Thyroid gland (tissue), 4 donors: Measurements from ENCODE around the gene COL13A1. TPM values are rescaled to one million over a fixed set of nuclear protein-coding genes. Genes with fewer than 3 reads are reported as not detected.

Source experiments
- DNase-seq, 2 donors: peaks; one replicate each; pipeline ENCODE4 v3.0.0-alpha.2; 2019
- H3K27ac ChIP-seq, 3 donors: fragments of 200-600 bp; sonication (generic); 1 replicate in 2 of 3; 2 replicates in 1 of 3; pipeline ENCODE4 v1.5.1; 2016 to 2019; ENCODE audit warnings: mild to moderate bottlenecking in 1 of 3, moderate library complexity in 1 of 3
- H3K27me3 ChIP-seq: fragments of 200-600 bp; sonication (generic); one replicate; pipeline ENCODE4 v1.5.1; 2019
- H3K36me3 ChIP-seq, 2 donors: fragments of 200-600 bp; sonication (generic); one replicate each; pipeline ENCODE4 v1.5.1; 2016 to 2019
- H3K4me1 ChIP-seq, 2 donors: fragments of 200-600 bp; sonication (generic); one replicate each; pipeline ENCODE4 v1.5.1; 2017 to 2019
- H3K4me3 ChIP-seq, 3 donors: fragments of 200-600 bp; sonication (generic); replicated peaks in 1 of 3; 1 replicate in 2 of 3; 2 replicates in 1 of 3; pipeline ENCODE4 v1.5.1; 2016; ENCODE audit warnings: mild to moderate bottlenecking in 1 of 3
- H3K9me3 ChIP-seq: fragments of 200-600 bp; sonication (generic); one replicate; pipeline ENCODE4 v1.5.1; 2017
- CTCF ChIP-seq, 6 experiments: fragments of 200-600 bp in 3 of 6; fragments of 450-650 bp in 3 of 6; sonication (generic) in 3 of 6; IDR thresholded peaks; one replicate each; pipeline ENCODE4 v1.5.1; 2016 to 2019; ENCODE audit warnings: antibody characterized with exemption in 6 of 6, mild to moderate bottlenecking in 2 of 6, inconsistent platforms in 1 of 6, moderate library complexity in 1 of 6
- POLR2A ChIP-seq, 2 donors: fragments of 450-650 bp; IDR thresholded peaks; one replicate each; pipeline ENCODE4 v1.6.1; 2017; ENCODE audit warnings: antibody characterized with exemption in 2 of 2, mild to moderate bottlenecking in 2 of 2, moderate library complexity in 1 of 2
- WGBS, 2 donors: methylation state at CpG; one replicate each; pipeline ENCODE4 v1.1.5; 2017; 5-methylcytosine and 5-hydroxymethylcytosine counted together
- intact Hi-C: fragments of 100-400 bp; cut with DNase I; formaldehyde crosslinking; loops from one replicate; pipeline ENCODE4 v1.15.1; 2023
- total RNA-seq, 4 donors: library from RNA; depleted of rRNA; stranded (reverse); fragments of >200 nt; gene quantifications; one replicate each; pipeline ENCODE4 v1.2.3, GENCODE V29; 2016

The COL13A1 gene
- total RNA-seq, 4 donors from 2014 or later = 0.22 to 2.4 (median 0.41) TPM

GRCh38 chr10:69828144-69828870 lies 26.6 kb downstream of the COL13A1 start:
- DNase-seq = no peak
- H3K4me1 ChIP-seq = no peaks in the 10 kb centered on the region
- H3K9me3 ChIP-seq = no peaks in the 10 kb centered on the region
- intact Hi-C loops = no loop called here
- WGBS, 2 donors = 68 to 73% methylated on average over 9 of the region's 9 CpGs
- no peaks in the 10 kb centered on the region for H3K27me3 ChIP-seq
- H3K27ac ChIP-seq = no peak overlapping the region
- TF ChIP-seq POLR2A (IDR thresholded peaks at IDR 0.05) (no peak), CTCF (IDR thresholded peaks at IDR 0.05) (no peak)
- H3K4me3 ChIP-seq = no peak overlapping the region
- H3K36me3 ChIP-seq = no peaks in the 10 kb centered on the region

DNA sequence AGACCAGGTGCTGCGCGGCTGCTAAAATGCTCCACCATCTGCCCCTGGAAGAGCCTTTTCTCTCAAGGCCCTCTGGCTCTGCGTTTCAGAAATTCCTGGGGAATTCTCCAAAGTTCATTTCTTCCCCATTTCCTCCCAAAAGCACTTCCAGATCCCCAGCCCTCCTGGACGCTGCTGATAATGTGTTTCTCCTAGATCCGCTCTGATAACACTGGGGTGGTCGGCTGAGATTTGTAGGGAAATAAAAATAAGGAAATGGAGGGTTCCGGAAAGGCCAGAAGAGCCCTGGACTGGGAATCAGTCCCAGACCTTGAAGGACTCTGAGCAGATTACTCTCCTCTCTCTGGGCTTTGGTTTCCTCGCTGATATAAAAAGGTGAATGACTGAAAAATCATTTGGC lies 28.1 kb downstream of the COL13A1 start:
- WGBS, 2 donors = 57 to 58% methylated on average over 8 of the region's 8 CpGs
- Histone ChIP-seq H3K9me3 (no peaks in the 10 kb centered on the region), H3K36me3 (no peaks in the 10 kb centered on the region), H3K27me3 (no peaks in the 10 kb centered on the region), H3K4me1 (no peaks in the 10 kb centered on the region), H3K27ac (no peak overlapping the region), H3K4me3 (no peak overlapping the region)
- TF ChIP-seq POLR2A (IDR thresholded peaks at IDR 0.05) (no peak), CTCF (IDR thresholded peaks at IDR 0.05) (no peak)
- intact Hi-C loops = no loop called here
- DNase-seq = no peak

DNA sequence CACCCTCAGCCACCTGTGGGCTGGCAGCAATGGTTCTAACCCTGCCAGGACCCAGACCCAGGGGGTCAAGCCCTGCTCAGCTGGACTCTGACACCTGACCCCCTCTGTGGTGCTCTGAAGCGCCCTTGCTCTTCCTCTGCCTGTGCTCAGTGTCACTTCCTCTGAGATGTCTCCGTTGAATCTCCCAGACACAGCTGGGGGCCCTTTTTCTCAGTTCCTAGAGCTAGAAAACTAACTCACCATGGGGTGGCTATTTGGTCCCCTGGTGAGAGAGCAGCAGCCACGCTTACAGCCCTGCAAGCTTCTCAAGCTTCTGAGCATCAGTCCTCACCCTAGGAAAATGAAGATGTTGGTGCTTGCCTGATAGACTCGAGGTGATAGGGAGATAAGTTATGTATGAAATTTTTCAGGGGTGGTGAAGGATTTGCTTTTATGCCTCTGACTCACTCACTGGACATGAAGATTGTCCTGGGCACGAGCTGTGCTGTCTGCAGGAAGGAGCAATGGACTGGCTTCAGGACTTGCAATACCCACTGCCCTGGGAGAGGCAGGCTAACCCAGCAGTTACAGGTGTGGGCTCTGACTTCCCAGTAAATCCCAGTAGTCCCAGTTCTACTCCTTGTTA lies 29.6 kb downstream of the COL13A1 start:
- no peaks in the 10 kb centered on the region for H3K4me1 ChIP-seq
- 67 to 79% methylated on average over 4 to 5 of the region's 5 CpGs for WGBS, 2 donors
- H3K36me3 ChIP-seq = no peaks in the 10 kb centered on the region
- TF ChIP-seq POLR2A (IDR thresholded peaks at IDR 0.05) = no peak
- no peak for TF ChIP-seq CTCF (IDR thresholded peaks at IDR 0.05)
- H3K27me3 ChIP-seq = no peaks in the 10 kb centered on the region
- H3K9me3 ChIP-seq = no peaks in the 10 kb centered on the region
- no peak overlapping the region for H3K4me3 ChIP-seq
- DNase-seq = no peak
- intact Hi-C loops = no loop called here
- H3K27ac ChIP-seq = no peak overlapping the region

- Histone ChIP-seq H3K4me3 (no peak overlapping the region), H3K27ac (no peak overlapping the region), H3K36me3 (no peaks in the 10 kb centered on the region), H3K4me1 (peaks cover 0 to 6% of the 10 kb centered on the region in 2 donors), H3K9me3 (no peaks in the 10 kb centered on the region), H3K27me3 (no peaks in the 10 kb centered on the region)
- no peak for DNase-seq
- intact Hi-C loops = no loop called here
- WGBS, 2 donors = 83 to 88% methylated on average over 5 to 6 of the region's 6 CpGs
- TF ChIP-seq CTCF (IDR thresholded peaks at IDR 0.05) (no peak), POLR2A (IDR thresholded peaks at IDR 0.05) (no peak)
Measured at GRCh38 chr10:69835233-69835632, 33.5 kb downstream of the COL13A1 start.
